ENCODE measurements around the gene SPATA1.
"Not testable (repeated sequence)": the region's sequence is repeated elsewhere in the genome, so short reads cannot be mapped to it uniquely, and the experiment has no call there.

The SPATA1 gene

GRCh38 chr1:84587099-84587498 is 80.9 kb downstream of the SPATA1 start:
- DNase-seq (ENCODE audit: low read depth), result no peak

GRCh38 chr1:84594959-84595358 is 88.8 kb downstream of the SPATA1 start:
- DNase-seq (ENCODE audit: low read depth), result not testable (repeated sequence)

- no peak for DNase-seq (ENCODE audit: low read depth)
These were observed 90.8 kb downstream of the SPATA1 start for GRCh38 chr1:84597011-84597410.

- DNase-seq (ENCODE audit: low read depth), result no peak
These were observed 92.2 kb downstream of the SPATA1 start for GRCh38 chr1:84598418-84598817.

GRCh38 chr1:84598846-84599741 is 92.9 kb downstream of the SPATA1 start:
- no peak for DNase-seq (ENCODE audit: low read depth)

- no peak for DNase-seq (ENCODE audit: low read depth)
These were observed 94.6 kb downstream of the SPATA1 start for GRCh38 chr1:84600796-84601195.

GRCh38 chr1:84603223-84603622 is 97.0 kb downstream of the SPATA1 start:
- DNase-seq (ENCODE audit: low read depth), result no peak

GRCh38 chr1:84603941-84604830 is 98.0 kb downstream of the SPATA1 start:
- no peak for DNase-seq (ENCODE audit: low read depth)

- DNase-seq (ENCODE audit: low read depth), result no peak
These were observed 99.0 kb downstream of the SPATA1 start for GRCh38 chr1:84605157-84605556.

- DNase-seq (ENCODE audit: low read depth), result no peak
These were observed 100.8 kb downstream of the SPATA1 start for GRCh38 chr1:84606977-84607376.

- DNase-seq (ENCODE audit: low read depth), result no peak
These were observed 104.9 kb downstream of the SPATA1 start for GRCh38 chr1:84611091-84611490.

- DNase-seq (ENCODE audit: low read depth), result no peak
These were observed 105.6 kb downstream of the SPATA1 start for GRCh38 chr1:84611796-84612195.

- no peak for DNase-seq (ENCODE audit: low read depth)
These were observed 106.8 kb downstream of the SPATA1 start for GRCh38 chr1:84613026-84613425.

- no peak for DNase-seq (ENCODE audit: low read depth)
These were observed 107.7 kb downstream of the SPATA1 start for GRCh38 chr1:84613887-84614286.

- DNase-seq (ENCODE audit: low read depth), result no peak
These were observed 109.6 kb downstream of the SPATA1 start for GRCh38 chr1:84615790-84616189.

All from stimulated activated CD8-positive, alpha-beta memory T cell treated with anti-CD3 and anti-CD28 coated beads, Interleukin-15, amount 100 ng/mL, for 24 hours (primary cell).